ENCODE results near the gene PSMB1.

DNA sequence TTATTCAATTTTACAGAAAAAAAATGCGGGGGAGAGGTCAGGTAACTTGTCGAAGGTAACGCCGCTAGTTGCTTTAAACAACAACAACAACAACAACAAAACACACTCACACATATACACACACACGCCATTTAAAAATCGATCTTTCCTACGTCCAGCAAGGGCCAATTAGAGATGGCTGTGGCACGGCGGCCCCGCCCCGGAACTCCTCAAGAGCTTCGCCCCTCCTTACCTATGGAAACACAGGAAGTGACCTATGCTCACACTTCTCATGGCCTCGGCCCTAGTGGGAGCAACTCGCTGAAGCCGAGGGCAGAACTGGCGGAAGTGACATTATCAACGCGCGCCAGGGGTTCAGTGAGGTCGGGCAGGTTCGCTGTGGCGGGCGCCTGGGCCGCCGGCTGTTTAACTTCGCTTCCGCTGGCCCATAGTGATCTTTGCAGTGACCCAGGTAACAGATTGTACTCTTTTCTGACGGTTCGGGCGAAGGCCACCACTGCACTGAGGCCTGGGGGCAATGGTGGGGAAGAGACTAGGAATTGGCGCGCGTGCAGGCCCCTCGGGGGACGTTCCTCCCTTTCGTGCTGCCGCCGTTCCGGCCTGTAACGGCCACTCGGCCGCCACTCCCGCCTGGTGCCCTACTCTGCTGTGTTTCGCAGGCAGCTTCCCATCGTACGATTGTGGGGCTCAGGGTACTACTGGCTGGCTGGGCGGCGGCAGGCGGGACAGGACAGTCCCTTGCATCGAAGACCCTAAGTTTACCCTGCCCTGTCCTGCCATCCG lies 1.1 kb upstream of the PSMB1 start, which contains the start of gene TBP:
- TF ChIP-seq, protein P1, sequence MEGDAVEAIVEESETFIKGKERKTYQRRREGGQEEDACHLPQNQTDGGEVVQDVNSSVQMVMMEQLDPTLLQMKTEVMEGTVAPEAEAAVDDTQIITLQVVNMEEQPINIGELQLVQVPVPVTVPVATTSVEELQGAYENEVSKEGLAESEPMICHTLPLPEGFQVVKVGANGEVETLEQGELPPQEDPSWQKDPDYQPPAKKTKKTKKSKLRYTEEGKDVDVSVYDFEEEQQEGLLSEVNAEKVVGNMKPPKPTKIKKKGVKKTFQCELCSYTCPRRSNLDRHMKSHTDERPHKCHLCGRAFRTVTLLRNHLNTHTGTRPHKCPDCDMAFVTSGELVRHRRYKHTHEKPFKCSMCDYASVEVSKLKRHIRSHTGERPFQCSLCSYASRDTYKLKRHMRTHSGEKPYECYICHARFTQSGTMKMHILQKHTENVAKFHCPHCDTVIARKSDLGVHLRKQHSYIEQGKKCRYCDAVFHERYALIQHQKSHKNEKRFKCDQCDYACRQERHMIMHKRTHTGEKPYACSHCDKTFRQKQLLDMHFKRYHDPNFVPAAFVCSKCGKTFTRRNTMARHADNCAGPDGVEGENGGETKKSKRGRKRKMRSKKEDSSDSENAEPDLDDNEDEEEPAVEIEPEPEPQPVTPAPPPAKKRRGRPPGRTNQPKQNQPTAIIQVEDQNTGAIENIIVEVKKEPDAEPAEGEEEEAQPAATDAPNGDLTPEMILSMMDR (IDR thresholded peaks at IDR 0.05 in 4 of 5, conservative IDR thresholded peaks at IDR 0.05 in 1 of 5): no peak
- TF ChIP-seq POLR2A (IDR thresholded peaks at IDR 0.05): peak; percentile 37 to 71
